Activated naive CD4-positive, alpha-beta T cell treated with anti-CD3 and anti-CD28 coated beads, Interleukin-2, amount 50 U/mL, for 16 hours (primary cell): ENCODE measurements around the gene GMEB2.

Experiments
- DNase-seq: peaks from one replicate; pipeline ENCODE4 v3.0.0-alpha.2; 2020

Gene GMEB2

DNA sequence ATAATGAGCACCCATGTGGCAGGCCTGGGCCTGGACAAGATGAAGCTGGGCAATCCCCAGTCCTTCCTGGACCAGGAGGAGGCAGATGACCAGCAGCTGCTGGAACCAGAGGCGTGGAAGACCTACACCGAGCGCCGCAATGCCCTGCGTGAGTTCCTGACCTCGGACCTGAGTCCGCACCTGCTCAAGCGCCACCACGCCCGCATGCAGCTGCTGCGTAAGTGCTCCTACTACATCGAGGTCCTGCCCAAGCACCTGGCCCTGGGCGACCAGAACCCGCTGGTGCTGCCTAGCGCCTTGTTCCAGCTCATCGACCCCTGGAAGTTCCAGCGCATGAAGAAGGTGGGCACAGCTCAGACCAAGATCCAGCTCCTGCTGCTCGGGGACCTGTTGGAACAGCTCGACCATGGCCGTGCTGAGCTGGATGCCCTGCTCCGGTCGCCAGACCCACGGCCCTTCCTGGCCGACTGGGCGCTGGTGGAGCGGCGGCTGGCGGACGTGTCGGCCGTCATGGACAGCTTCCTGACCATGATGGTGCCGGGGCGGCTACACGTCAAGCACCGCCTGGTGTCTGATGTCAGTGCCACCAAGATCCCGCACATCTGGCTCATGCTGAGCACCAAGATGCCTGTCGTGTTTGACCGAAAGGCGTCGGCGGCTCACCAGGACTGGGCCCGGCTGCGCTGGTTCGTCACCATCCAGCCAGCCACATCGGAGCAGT is 71.1 kb downstream of the GMEB2 start:
- no peak for DNase-seq

DNA sequence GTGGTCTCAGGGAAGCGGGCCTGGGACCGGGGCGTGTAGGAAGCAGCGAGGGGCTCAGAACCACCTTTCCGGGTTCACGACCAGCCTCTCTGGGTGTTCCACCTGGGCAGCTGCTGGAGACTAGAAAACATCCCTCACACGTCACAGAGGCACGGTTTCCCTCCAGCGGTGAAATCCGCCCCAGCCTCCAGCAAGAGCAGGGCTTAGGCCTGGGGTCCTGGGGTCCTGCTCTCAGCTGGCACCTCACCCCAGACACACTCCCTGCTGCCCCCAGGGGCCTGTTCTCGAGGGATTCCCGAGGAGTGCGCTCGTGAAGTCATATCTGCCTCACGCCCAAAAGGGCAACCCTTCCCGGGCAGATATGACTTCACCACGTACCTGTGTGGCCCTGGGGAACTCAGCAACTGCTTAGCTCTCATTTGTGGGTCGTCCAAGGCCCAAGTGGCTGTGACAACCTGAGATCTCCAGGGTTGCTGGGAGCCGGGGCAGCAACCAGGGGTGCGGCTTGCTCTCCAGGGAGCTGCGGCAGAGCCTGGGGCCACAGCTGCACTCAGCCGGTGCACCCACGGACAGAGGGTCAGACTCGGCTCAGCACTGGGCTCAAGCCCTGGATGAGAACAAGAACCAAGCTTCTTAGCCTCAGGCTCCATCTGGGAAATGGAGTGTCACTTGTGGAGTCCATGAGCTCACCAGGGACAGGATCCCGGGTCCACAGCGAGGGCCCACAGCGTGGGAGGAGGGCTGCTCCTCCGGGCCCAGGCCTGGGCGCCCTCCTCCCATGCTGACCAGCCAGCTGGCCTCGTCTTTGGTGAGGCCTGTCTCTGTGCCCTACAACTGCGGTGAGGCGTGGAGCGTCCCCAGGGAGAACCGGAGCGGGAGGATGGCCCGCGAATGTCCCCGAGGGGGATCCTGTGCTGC is 72.3 kb downstream of the GMEB2 start:
- no peak for DNase-seq

DNA sequence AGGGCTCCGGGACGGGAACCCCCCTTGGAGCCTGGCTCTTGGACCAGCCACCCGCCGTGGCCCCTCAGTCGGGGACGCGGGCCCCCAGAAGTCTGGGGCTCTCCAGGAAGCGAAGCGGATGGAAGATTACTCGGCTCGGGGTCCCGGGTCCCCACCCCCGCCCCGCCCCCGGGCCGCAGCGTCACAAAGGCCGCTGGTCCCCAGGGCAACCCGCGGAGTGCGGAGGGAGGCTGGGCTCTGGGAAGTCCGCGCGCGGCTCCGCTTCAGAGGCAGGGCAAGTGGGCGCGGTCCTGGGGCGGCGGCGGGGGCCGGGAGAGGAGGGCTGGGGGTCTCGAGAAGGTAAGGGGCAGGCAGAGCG is 73.0 kb downstream of the GMEB2 start, which contains the start of gene FNDC11:
Gene FNDC11, plus strand, starts transcription at position 227 of the 358 bp plus-strand sequence. CDS start 1,505 bp downstream, outside the sequence.
- DNase-seq: peak; percentile 40

DNA sequence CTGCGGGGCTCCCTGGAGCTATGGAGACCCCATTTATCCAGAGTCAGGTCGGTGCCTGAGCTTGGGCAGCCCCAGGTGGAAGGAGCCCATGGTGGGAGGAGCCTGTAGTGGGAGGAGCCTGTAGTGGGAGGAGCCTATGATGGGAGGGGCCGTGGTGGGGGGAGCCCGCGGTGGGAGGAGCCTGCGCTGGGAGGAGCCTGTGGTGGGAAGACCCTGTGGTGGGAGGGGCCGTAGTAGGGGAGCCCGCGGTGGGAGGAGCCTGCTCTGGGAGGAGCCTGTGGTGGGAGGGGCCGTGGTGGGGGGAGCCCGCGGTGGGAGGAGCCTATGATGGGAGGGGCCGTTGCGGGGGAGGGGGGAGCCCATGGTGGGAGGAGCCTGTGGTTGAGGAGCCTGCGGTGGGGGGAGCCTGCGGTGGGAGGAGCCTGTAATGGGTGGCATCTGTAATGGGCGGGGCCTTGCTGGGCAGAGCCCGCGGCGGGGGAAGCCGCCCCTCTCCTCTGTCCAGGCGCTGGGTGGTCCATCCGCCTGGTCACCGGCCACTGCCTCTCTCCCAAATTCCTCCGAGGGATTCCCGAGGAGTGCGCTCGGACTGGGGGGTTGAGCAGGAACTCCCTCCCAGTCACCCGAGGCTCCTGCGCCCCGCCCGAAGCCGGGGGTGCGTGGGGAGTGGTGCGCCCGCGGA is 73.5 kb downstream of the GMEB2 start:
- DNase-seq: peak; percentile 86

DNA sequence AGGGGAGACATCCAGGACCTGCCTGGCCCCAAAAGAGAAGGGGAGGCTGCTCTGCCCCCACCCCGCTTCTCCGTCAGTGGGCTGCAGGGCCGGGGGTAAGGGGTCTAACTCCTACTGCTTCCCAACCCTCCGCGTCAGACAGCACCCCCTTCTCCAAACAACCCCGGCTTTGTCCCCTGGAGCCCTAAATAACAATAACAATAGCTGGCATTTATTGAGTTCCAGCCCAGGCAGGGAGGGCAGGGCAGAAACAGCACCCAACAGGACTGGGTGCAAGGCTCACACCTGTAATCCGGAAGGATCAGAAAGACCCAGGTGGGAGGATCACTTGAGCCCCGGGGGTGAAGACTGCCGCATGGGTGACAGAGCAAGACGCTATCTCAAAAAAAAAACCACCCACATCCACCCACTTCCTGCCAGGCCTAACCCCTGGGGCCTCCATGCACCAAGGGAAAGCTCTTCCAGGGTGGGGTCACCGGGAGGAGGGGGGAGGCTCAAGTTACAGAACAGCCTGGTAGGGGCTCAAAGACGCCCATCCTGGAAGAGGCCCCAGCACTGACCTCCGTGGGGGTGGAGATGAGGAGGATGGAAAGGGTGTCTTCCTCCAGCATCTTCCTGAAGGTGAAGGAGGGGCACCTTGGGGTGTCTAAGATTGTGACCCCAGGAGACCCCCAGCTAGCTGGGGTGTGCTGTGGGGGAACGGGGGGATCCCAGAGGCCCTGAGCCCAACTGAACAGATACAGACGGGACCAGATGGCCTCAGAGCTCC is 74.2 kb downstream of the GMEB2 start:
- DNase-seq: peak; percentile 24

DNA sequence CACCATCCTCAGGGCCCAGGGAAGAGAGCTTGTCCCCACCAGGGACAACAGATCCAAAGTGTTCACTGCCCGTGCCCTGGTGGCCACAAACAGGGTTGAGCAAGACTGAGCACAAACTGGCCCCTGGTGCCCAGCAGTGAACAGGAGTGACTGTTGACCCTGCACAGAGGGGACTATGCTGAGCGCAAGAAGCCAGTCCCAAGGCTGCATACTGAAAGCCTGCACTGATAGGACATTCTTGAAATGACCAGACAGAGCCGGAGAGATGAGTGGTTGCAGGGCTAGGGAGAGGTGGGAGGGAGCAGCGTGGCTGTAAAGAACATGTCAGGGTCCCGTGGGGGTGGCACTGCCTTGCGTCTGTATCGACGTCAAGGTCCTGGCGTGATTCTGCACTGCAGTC is 75.8 kb downstream of the GMEB2 start:
- no peak for DNase-seq

DNA sequence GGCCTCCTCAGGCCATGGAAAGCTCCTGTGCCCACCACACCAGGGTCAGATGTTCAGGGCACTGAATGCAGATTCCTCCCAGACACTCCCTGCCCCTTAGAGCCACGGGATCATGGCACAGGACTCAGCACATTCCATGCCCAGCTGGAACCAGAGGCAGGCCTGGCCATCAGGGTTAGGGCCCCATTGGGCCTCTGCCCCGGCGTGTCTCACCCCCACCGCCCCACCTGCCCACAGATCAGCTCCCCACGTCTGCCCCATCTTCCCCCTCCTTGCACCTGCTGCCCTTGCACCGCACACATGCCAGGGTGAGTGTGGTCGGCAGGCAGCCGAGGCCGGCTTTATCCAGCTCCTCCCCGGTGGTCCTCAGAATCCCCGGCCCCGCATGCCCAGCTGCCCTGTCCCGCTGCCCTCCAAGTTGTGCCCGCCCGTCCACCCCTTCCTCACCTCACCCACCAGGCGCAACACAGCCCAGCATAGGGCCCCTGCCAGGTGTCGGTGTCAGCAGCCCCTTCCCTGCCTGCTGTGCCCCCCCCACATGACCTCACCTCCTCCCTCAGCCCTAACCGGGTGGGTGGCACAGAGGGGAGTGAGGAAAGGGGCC is 77.1 kb downstream of the GMEB2 start:
- no peak for DNase-seq

DNA sequence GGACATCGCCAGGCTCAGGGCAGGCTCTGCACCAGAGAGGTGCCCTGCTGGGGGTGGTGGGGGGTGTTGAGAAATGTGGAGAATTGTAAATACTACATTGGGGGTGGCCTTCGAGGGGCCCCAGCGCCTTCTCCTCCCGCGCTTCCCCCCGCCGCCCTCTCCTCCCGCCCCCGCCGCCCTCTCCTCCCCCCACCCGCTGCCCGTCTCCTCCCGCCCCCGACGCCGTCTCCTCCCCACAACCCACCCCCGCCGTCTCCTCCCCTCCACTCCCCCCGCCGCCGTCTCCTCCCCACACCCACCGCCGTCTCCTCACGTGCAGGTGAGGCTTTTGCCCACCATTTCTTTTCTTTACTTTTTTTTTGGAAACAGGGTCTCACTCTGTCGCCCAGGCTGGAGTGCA is 77.9 kb downstream of the GMEB2 start:
- no peak for DNase-seq

DNA sequence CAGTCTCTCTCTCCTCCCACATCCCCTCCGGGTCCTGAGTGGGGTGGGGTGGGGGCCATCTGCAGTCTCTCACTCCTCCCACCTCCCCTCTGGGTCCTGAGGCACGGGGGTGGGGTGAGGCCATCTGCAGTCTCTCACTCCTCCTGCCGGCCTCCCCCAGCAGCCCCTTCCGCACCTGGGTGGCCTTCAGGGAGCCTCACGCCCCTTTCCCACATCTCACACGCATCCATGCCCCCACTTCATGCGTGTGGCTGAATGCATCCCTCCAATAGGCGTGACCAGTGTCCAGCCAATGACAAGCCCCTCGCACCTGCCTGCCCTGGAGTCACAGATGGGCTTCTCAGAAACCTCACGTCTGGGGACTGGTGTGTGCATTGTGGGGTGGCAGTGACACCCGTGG is 78.4 kb downstream of the GMEB2 start:
- no peak for DNase-seq

DNA sequence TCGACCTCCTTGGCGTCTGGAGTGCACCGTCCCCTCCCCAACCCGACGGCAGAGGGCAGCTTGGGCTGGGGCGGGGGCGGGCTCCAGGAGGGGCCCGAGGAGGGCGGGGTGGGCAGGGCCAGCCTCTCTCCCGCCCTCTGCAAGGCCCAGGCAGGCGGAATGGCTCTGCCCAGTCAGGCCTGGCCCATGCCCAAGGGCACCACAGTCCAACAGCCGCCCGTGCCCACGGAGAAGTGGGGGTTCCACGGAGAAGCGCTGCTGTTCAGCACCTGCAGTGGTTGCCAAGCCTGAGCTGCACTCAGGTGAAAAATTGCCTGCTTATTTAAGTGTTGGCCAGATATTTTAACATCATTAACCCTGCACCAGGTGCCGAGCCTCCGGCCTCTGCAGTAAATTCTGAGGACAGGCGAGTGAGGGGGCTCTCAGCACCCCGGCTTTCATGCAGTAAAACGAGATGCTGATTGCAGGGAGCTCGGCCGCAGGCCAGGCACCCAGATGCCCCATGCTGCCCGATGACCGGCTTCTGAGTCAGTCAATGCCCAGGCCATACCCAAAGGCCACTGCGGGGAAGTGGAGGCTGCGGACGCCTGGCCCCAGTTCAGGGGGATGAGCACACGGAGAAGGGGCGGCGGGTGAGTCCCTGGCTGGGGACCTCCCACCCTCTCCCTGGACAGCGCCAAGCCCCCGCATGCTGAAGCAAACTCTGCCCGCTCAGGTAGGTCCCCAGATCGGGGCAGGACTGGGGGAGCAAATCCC is 79.0 kb downstream of the GMEB2 start, which contains the start of gene SRMS:
Gene SRMS, minus strand, starts transcription at position 25 of the 756 bp plus-strand sequence. CDS start 286 bp downstream, outside the sequence.
- no peak for DNase-seq

DNA sequence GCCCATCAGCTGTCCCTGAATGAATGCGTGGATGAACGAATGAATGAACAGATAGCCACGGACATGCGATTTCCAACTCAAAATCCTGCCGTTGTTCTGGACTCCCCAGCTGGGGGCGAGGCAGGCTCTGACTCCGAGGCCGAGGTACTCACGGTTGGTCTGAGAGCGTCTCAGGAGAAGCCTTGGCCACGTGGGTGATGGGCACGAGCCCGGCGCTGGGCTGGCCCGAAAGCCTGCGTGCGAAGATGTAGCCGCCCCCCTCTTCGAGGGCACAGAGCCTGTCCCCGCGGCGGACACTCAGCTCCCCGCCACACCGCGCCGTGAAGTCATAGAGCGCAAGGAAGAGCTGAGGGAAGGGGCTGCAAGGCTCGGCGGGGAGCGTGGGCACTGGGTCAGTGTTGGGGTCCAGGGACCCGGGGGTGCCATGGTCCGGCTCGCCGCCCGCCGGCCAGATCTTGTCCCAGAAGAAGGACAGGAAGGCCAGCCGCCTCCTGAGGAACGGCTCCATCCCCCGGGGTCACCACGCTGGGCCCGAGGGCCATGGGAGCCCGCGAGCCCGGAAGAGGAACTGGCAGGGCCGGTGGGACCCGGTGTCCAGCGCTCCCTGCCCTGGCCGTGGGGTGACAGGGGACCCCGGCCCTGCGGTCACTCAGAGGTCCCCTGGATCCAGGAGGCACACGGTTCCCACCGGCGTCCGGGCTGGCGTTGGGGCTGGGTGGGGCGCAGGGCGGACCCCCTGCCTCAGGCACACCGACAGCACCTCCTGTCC is 79.8 kb downstream of the GMEB2 start:
- DNase-seq: no peak

DNA sequence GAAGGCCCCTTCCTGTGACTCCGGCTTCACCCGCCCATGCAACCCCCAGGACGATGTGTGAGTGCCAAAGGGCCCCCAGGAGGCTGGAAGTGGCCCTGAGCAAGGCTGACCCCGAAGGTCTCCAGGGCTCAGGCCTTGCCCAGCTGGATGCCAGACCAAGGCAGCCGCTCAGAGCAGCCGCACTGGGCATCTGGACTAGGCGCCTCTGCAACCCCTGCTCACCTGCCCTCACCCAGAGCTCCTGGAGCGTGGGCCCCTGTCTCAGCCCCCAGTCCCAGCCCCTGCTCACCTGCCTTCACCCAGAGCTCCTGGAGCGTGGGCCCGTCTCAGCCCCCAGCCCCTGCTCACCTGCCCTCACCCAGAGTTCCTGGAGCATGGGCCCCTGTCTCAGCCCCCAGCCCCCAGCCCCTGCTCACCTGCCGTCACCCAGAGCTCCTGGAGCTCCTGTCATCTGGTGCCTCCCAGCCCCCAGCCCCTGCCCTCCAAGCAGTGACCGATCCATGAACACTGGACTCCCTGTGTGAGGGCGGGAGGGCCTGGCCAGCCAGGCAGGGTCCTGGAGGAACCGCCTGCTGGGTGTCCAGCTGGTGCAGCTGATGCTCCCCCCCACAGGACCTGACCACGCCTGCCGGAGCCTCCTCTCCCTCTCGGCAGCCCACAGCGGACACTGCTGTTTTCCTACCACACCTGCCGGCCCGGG is 80.5 kb downstream of the GMEB2 start:
- no peak for DNase-seq

DNA sequence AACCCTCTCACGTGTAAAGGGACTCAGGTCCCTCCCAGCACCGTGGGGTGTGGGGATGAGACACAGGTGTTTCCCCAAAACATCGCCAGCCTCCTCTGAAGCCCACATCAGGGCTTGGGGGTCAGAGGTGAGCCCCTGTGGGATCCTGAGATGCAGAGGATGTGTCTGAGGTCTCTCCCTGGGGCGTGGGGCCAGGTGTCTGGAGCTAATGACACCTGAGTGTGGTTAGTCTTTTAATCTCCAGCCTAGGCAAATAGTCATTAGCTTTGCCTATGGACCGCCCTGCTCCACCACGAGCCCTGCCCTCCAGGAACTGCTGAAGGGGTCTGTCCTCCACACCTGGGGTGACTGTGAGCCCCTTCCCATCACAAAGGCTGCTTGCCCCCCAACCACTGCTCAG is 81.1 kb downstream of the GMEB2 start:
- DNase-seq: no peak

DNA sequence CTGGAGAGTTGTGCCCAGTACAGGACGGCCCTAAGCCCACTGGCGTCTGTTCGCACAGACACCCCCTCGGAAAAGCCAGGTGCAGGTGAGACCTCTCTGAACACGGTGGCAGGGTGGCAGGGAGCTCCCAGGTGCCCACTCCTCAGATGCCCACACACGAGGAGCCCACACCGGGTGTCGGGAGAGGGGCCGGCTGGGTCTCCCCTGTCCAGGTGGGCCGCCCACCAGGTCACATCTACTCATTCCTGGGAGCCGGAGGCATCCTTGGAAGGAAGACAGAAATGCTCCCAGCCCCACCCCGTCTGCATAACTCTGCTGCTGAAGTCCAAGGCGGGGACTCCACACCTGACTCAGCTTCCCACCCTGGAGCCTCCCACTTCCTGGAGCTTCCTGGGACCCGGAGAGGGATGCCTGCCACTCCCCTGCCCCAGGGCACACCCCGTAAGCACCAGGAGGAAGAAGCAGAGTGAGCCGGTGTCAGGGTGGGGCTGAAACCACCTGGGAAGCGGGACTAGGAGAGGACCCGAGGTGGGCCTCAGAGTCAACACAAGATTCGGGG is 81.9 kb downstream of the GMEB2 start:
- DNase-seq: no peak

DNA sequence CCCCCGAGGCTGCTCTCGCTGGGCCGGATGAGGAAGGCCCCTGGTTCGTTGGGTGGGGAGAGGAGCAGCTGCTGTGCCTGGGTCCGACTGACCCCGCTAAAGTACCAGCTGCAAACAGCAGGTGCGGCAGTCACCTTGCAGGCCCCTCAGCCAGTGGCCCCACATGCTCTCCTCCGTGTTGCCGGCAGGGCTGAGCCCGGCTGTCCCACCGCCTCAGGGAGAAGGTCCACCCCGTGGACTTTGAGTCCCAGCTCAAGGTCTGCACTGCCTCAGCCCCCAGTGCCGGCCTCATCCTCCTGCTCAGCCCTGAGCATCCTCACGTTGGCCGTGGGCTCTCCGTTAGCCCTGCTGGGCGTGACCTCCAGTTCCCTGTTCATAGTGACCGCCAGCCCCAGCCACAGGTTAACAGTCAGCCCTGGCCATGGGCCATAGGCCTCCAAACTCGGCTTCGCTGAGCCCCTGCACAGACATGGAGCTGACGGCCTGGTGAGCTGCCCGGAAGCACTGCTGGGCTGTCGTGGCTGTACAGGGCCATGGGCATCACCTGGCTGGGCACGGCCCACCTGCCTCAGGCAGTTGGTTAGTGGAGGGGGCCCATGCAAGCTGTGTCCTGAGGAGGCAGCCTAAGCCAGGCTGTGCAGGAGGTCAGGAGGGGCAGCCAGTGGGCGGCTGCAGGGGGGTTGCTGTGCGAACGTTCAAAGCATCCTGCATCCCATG is 82.5 kb downstream of the GMEB2 start:
- no peak for DNase-seq

DNA sequence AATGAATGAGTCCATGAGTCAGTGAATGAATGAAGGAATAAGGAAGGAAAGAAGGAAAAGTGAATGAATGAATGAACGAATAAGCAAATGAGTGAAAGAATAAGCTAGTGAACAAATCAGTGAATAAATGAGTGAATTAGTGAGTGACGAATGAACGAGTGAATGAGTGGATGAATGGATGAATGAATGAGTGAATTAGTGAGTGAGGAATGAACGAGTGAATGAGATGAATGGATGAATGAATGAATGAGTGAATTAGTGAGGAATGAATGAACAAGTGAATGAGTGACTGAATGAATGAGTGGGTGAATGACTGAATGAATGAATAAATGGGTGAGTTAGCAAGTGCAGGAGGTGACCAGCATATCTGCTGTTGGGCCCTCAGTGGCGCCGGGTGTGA is 83.2 kb downstream of the GMEB2 start:
- no peak for DNase-seq

DNA sequence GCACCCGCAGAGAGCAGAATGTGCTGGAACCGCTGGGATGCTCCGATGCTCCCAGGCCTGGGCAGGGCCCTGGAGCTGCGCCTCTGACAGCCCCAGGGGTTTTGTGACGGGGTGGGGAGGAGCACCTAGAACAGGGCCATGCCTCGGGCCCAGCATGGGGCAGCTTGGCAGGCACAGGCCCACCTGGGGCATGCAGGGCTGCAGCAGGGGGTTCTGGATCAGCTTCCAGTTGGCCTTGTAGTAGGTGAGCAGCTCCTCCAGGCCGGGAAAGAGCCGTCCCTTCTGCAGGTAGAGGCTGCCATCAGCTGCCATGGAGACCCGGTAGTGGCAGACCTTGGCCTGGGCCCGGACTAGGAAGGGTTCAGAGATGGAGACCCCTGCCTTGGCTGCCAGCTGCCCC is 83.8 kb downstream of the GMEB2 start:
- no peak for DNase-seq

DNA sequence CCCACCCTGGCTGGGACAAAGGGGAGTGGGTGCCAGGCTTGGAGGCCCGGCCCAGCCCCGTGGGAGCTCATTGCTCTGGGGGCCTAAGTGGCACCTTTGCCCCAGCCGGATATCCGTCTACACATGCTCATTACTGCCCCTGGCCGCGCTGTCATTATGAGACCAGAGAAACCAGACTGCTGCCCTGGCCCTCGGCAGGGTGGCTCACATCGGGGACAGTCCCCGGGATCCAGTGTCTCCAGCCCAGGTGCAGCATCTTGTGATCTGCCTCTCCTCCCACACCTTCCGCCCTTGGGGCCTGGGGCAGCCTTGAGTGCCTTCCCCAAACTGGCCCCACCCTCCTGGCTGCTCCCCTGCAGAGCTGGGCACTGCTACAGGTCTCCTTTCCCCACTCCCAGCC is 84.2 kb downstream of the GMEB2 start:
- DNase-seq: no peak

DNA sequence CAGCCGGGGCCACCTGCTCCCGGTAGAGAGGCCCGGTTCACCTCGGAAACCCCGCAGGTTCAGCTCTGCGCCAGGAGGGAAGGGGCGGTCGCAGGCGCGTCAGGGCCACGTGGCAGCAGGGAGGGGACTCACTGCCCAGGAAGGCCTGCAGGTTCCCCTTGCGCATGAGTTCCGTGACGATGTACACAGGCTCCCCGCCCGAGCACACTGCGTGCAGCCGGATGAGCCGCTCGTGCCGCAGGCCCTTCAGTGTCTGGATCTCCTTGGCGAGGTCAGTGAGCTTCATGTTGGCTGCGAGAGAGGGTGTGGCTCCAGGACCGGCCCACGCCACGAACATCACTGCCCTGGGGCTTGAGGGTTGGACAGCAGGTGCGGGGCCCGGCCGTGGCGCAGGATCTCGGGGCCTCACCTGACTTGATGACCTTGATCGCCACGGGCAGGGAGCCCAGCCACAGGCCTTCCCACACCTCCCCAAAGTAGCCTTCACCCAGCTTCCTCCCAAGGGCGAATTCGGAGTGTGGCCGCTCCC is 84.8 kb downstream of the GMEB2 start:
- no peak for DNase-seq
